Stimulated activated naive CD8-positive, alpha-beta T cell treated with anti-CD3 and anti-CD28 coated beads, Interleukin-15, Interleukin-2, amounts not matched to agents 100 U/mL and 50 U/mL, for 24 hours (primary cell): ENCODE data around the gene SEPTIN1.

ENCODE experiments used
- ATAC-seq: fragments of 150-1000 bp; cut with Tn5 transposase; one replicate; pipeline ENCODE4 v1.10.0; 2021
- DNase-seq: peaks from one replicate; pipeline ENCODE4 v3.0.0; 2021

The SEPTIN1 gene, protein sequence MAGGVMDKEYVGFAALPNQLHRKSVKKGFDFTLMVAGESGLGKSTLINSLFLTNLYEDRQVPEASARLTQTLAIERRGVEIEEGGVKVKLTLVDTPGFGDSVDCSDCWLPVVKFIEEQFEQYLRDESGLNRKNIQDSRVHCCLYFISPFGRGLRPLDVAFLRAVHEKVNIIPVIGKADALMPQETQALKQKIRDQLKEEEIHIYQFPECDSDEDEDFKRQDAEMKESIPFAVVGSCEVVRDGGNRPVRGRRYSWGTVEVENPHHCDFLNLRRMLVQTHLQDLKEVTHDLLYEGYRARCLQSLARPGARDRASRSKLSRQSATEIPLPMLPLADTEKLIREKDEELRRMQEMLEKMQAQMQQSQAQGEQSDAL

DNA sequence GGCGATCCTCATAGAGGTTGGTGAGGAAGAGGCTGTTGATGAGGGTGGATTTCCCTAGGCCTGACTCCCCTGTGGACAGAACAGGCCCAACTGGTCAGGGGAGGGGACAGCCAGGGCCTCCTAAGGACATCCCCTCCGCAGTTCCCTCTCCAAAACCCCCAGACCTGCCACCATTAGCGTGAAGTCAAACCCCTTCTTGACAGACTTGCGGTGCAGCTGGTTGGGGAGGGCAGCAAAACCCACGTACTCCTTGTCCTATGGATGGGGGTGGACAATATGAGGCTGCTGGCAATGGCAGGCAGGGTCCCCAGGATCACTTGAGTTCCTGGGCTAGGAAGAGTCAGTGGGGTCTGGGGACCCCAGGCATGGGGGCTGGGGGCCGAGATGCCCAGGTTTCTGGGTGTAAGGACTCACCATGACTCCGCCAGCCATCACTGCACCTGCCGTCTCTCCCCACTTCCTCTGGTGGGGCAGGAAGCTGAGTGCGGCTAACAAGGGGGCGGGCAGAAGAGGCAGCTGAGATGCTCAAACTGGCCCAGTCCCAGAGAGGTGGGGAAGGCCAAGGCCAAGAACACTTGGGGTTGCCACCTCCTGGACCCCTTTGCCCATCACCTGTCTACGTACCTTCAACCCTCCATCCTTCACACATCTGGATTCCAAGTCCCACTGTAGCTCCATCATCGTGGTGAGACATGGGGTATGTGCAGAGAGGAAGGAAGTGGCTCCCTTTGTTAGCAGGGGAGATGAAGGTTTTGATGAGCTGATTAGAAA lies at the start of gene SEPTIN1:
TSS of gene SEPTIN1 (minus strand) at position 451 of the 771 bp plus-strand sequence. CDS start at position 432, 19 bp downstream.
- DNase-seq (peak; percentile 82), ATAC-seq (peak; percentile 40)

- DNase-seq (no peak), ATAC-seq (peak; percentile 8)
Observed at GRCh38 chr16:30430428-30430970, 48.1 kb upstream of the SEPTIN1 start.

- ATAC-seq (peak; percentile 98), DNase-seq (peak; percentile 96)
Observed at GRCh38 chr16:30429678-30430427, 47.5 kb upstream of the SEPTIN1 start, which contains the start of gene DCTPP1. Gene DCTPP1, minus strand, starts transcription at chr16:30430030. Its CDS starts 50 bp downstream, at chr16:30429980.

GRCh38 chr16:30429418-30429677 lies 47.0 kb upstream of the SEPTIN1 start:
- no peak for DNase-seq
- peak; percentile 12 for ATAC-seq

GRCh38 chr16:30428055-30428454 lies 45.7 kb upstream of the SEPTIN1 start:
- ATAC-seq (no peak), DNase-seq (no peak)

- ATAC-seq (no peak), DNase-seq (no peak)
Observed at GRCh38 chr16:30421010-30421409, 38.6 kb upstream of the SEPTIN1 start.

GRCh38 chr16:30418350-30419181 lies 36.2 kb upstream of the SEPTIN1 start:
- DNase-seq (no peak), ATAC-seq (no peak)

- ATAC-seq, result peak; percentile 92
- DNase-seq, result peak; percentile 88
Observed at GRCh38 chr16:30417529-30418349, 35.4 kb upstream of the SEPTIN1 start.

- ATAC-seq (peak; percentile 2), DNase-seq (no peak)
Observed at GRCh38 chr16:30416624-30417528, 34.5 kb upstream of the SEPTIN1 start.

- no peak for ATAC-seq
- DNase-seq, result no peak
Observed at GRCh38 chr16:30416047-30416603, 33.8 kb upstream of the SEPTIN1 start.

GRCh38 chr16:30414159-30414558 lies 31.8 kb upstream of the SEPTIN1 start:
- ATAC-seq (no peak), DNase-seq (no peak)

GRCh38 chr16:30413112-30413806 lies 30.9 kb upstream of the SEPTIN1 start:
- no peak for ATAC-seq

GRCh38 chr16:30409125-30410060 lies 27.0 kb upstream of the SEPTIN1 start:
- peak; percentile 96 for DNase-seq

More at GRCh38 chr16:30413112-30413806, 30.9 kb upstream of the SEPTIN1 start:
- DNase-seq, result no peak

GRCh38 chr16:30407804-30408534 lies 25.6 kb upstream of the SEPTIN1 start:
- no peak for ATAC-seq

More at GRCh38 chr16:30409125-30410060, 27.0 kb upstream of the SEPTIN1 start:
- peak; percentile 59 for ATAC-seq

DNA sequence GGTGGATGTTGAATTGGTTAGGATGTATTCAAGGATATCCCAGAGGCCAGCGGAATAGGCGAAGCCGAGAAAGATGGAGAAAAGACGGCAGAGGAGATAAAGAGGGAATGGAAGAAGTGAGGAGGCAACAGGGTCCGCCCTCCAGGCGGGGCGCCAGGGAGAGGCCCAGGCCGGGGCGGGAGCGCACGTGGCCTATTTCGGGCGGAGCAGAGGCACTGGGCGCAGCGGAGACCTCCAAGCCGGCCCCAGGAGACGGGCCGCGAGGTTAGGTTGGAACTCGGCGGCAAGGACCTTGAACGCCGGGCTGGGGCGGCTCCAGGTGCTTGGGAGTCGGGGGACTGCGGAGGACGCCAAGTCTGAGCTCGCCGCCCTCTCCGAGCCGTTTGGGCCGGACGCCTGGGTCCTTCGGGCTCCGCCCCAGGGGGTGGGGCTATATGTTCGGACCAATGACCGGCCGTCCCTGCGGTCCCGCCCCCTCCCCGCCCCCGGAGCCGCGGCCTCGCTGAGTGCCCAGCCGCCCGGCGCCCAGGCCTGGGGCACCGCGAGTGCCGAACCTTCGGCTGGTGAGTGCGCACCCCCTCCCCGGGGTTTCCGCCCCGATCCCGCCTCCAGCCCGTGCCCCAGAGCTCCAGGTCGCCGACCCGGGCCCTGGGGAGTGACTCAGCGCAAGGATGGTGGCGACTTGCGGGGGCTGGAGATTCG lies 24.9 kb upstream of the SEPTIN1 start, which contains the start of gene ZNF771:
TSS of gene ZNF771 (plus strand) at position 505 of the 702 bp plus-strand sequence. CDS start 448 bp downstream, outside the sequence.
- peak; percentile 88 for ATAC-seq
- DNase-seq, result peak; percentile 96

More at GRCh38 chr16:30407804-30408534, 25.6 kb upstream of the SEPTIN1 start:
- no peak for DNase-seq

- ATAC-seq, result no peak
- DNase-seq, result no peak
Observed at GRCh38 chr16:30406795-30407101, 24.4 kb upstream of the SEPTIN1 start.
